Fibroblast of the aortic adventitia (primary cell): ENCODE results near the gene OTUD6A. TPM values are rescaled to one million over a fixed set of nuclear protein-coding genes. Genes with fewer than 3 reads are reported as not detected.
"Not testable (repeated sequence)": the region's sequence is repeated elsewhere in the genome, so short reads cannot be mapped to it uniquely, and the experiment has no call there.

Experiments
- DNase-seq: peaks from one replicate; pipeline ENCODE4 v3.0.0-alpha.2; 2010; ENCODE audit warnings: low read depth
- H3K4me3 ChIP-seq: 2 replicates; pipeline ENCODE4 v1.5.1; 2011; ENCODE audit warnings: low read depth, mild to moderate bottlenecking, control low read depth, low read length, moderate library complexity
- CTCF ChIP-seq: IDR thresholded peaks from 2 replicates; pipeline ENCODE4 v1.5.1; 2011; ENCODE audit warnings: mild to moderate bottlenecking, low read length, control low read depth, inconsistent platforms; ENCODE audit not compliant: insufficient read depth
- small RNA-seq: library from RNA; depleted of rRNA; stranded (forward); fragments of <200 nt; gene quantifications from one replicate; pipeline ENCODE3, GENCODE V24; 2012
- total RNA-seq: library from RNA; depleted of rRNA; stranded (reverse); fragments of >200 nt; gene quantifications from 2 replicates; pipeline ENCODE4 v1.2.3, GENCODE V29; 2012; ENCODE audit warnings: low replicate concordance

OTUD6A gene
- total RNA-seq, 1 donor, result not detected

GRCh38 chrX:70105229-70105628 lies 43.0 kb downstream of the OTUD6A start:
- no peak overlapping the region for H3K4me3 ChIP-seq
- no peak for DNase-seq
- TF ChIP-seq CTCF, result no peak

- not testable (repeated sequence) for DNase-seq, H3K4me3 ChIP-seq
Measured at GRCh38 chrX:70111436-70112026, 49.3 kb downstream of the OTUD6A start.

Small RNA genes within 50 kb of the gene (small RNA-seq; reads per million reads assigned to genes)
- gene MIR676, result not detected

Other genes with a start within 250 kb of the OTUD6A start
- gene AWAT2, start 12.5 kb upstream of the OTUD6A start, total RNA-seq, result under 0.01 TPM in 1 of 2 replicates, not detected in the other
- 64.6 and 117 TPM in 2 replicates for gene IGBP1, start 71.0 kb downstream of the OTUD6A start, total RNA-seq
- not detected in 2 replicates for gene DGAT2L6, start 115.0 kb downstream of the OTUD6A start, total RNA-seq
- not detected in 2 replicates for gene AWAT1, start 172.2 kb downstream of the OTUD6A start, total RNA-seq
- gene P2RY4, start 197.7 kb downstream of the OTUD6A start, total RNA-seq, result 0.09 and 0.41 TPM in 2 replicates
- gene ARR3, start 205.9 kb downstream of the OTUD6A start, total RNA-seq, result not detected in 2 replicates
- not detected in 2 replicates for gene RAB41, start 219.7 kb downstream of the OTUD6A start, total RNA-seq
- gene PDZD11, start 227.5 kb downstream of the OTUD6A start, total RNA-seq, result 27.0 and 68.0 TPM in 2 replicates
- gene KIF4A, start 227.6 kb downstream of the OTUD6A start, total RNA-seq, result 2.7 and 14.5 TPM in 2 replicates